Mesodermal cell (in vitro differentiated cells): ENCODE data around the gene GATD1.
"Not testable (repeated sequence)": the region's sequence is repeated elsewhere in the genome, so short reads cannot be mapped to it uniquely, and the experiment has no call there.

Experiments used
- H3K27ac ChIP-seq: 2 replicates; pipeline ENCODE4 v1.7.0; 2013; ENCODE audit warnings: mild to moderate bottlenecking, low read depth, low read length, moderate library complexity; ENCODE audit not compliant: severe bottlenecking
- H3K36me3 ChIP-seq: 2 replicates; pipeline ENCODE4 v1.7.1; 2013; ENCODE audit warnings: mild to moderate bottlenecking, low read length, moderate library complexity; ENCODE audit not compliant: control insufficient read depth, insufficient read depth
- H3K4me1 ChIP-seq: one replicate; pipeline ENCODE4 v1.7.1; 2013; ENCODE audit warnings: mild to moderate bottlenecking, low read length; ENCODE audit not compliant: insufficient read depth, control insufficient read depth, poor library complexity, severe bottlenecking
- H3K4me3 ChIP-seq: 2 replicates; pipeline ENCODE4 v1.7.0; 2013; ENCODE audit warnings: low read length, control low read depth, mild to moderate bottlenecking; ENCODE audit not compliant: insufficient read depth, poor library complexity, severe bottlenecking; ENCODE audit errors: extremely low read depth
- H3K9me3 ChIP-seq: 2 replicates; pipeline ENCODE4 v1.7.1; 2013; ENCODE audit warnings: mild to moderate bottlenecking, low read length, moderate library complexity; ENCODE audit not compliant: control insufficient read depth
- WGBS, 2 experiments: methylation state at CpG; one replicate each; pipeline ENCODE4 v1.1.5; 2013; ENCODE audit warnings: missing lambda C conversion rate in 2 of 2; ENCODE audit not compliant: insufficient coverage in 2 of 2; 5-methylcytosine and 5-hydroxymethylcytosine counted together

The GATD1 gene

GRCh38 chr11:747158-748006 is 29.9 kb downstream of the GATD1 start, which contains the start of gene TALDO1:
Gene TALDO1 (plus strand): TSS chr11:747464. CDS start chr11:747482, 18 bp downstream.
- Histone ChIP-seq H3K36me3 (peaks cover 14% of the 10 kb centered on the region), H3K9me3 (no peaks in the 10 kb centered on the region), H3K4me3 (peak within 1 kb of the TSS; percentile 90), H3K4me1 (no peaks in the 10 kb centered on the region), H3K27ac (peak within 1 kb of the TSS; percentile 57)
- 0 to 1% methylated on average over 95 to 103 of the region's 112 CpGs for WGBS, 2 experiments

DNA sequence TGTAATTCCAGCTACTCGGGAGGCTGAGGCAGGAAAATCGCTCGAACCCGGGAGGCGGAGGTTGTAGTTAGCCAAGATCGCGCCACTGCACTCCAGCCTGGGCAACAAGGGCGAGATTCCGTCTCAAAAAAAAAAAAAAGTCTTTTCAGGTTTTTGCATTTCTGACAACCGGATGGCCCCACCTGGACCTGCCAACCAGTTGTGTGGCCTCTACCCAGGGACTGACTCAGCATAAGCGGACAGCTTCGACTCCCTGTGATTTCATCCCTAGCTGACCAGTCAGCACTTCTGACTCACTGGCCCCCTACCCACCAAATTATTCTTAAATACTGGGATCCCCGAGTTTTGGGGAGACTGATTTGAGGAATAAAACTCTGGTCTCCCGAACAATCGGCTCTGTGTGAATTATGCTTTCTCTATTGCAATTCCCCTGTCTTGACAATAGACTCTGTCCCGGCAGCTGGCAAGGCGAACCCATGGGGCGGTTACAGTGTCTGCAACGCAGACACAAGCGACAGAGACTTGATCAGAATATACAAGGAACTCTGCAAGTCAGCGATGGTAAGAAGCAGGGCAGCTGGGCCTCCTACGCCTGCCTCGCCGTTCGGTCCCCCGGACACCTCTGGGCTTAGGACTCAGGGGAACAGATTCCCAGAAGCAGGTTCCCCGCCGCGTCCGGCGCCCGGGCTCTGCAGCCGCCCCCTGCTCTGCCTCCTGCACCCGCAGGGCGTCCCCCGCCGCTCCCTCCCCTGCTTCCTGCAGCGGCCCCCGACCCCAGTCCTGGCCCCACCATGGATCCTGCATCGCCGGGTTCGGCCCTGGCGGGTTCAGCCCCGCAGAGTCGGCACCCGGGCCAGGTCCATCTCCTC is 30.8 kb downstream of the GATD1 start:
- Histone ChIP-seq H3K9me3 (no peaks in the 10 kb centered on the region), H3K36me3 (peaks cover 6% of the 10 kb centered on the region), H3K27ac (peak overlapping the region; percentile 29), H3K4me3 (peak overlapping the region; percentile 90), H3K4me1 (no peaks in the 10 kb centered on the region)
- 28 to 33% methylated on average over 39 to 46 of the region's 46 CpGs for WGBS, 2 experiments

DNA sequence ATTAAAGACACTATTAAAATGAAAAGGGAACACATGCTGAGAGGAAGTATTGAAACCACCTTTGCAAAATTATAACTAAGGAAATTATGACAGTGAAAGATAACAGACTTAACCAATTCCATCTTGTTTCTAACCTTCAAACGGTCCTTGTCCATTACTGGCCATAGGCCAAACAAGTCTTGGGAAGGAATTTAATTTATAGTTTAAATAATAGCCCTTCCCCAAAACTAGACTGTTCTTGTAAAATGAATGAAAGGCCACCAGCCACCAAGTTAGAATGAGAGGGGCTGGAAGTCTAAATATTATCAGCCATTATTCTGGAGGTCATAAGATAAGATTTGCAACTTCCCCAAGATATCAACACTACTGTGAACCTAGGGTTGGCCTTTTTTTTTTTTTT is 31.9 kb downstream of the GATD1 start:
- Histone ChIP-seq H3K36me3 (peaks cover 6% of the 10 kb centered on the region), H3K4me1 (no peaks in the 10 kb centered on the region), H3K9me3 (no peaks in the 10 kb centered on the region), H3K4me3 (no peak overlapping the region), H3K27ac (no peak overlapping the region)
- WGBS, 2 experiments: no CpG with 5 or more reads among the region's 1 CpG

- H3K36me3 ChIP-seq: no peaks in the 10 kb centered on the region
- peaks cover 4% of the 10 kb centered on the region for H3K4me1 ChIP-seq
- no peaks in the 10 kb centered on the region for H3K9me3 ChIP-seq
- WGBS, 2 experiments: no CpG with 5 or more reads among the region's 4 CpGs
- no peak overlapping the region for H3K4me3 ChIP-seq
- no peak overlapping the region for H3K27ac ChIP-seq
Measured at GRCh38 chr11:742571-743201, 34.6 kb downstream of the GATD1 start.

GRCh38 chr11:742156-742546 is 35.1 kb downstream of the GATD1 start:
- Histone ChIP-seq H3K36me3 (no peaks in the 10 kb centered on the region), H3K27ac (no peak overlapping the region), H3K4me3 (no peak overlapping the region), H3K4me1 (peaks cover 4% of the 10 kb centered on the region), H3K9me3 (no peaks in the 10 kb centered on the region)
- WGBS, 2 experiments: 93% methylated on average over 3 of the region's 3 CpGs; no CpG with 5 or more reads in 1 of the 2 experiments

DNA sequence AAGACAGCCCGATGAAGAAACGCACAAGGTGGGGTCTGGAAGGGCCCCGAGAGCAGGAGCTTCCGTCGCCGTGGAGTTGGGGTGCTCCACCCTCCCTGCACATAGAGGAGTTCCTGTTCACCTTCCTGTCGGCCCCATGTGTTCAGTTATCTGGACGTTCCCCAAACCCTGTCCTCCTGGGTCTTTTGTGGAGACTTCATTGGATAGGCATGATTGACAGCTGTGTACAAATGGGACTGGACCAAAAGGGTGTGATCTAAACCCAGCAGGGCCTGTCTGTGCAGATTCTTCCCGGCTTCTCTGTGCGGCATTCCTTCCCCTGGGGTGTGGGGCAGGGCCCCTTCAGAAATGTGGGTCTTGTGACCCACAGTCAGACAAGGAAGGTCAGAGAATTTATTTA is 39.4 kb downstream of the GATD1 start:
- H3K4me3 ChIP-seq, H3K4me1 ChIP-seq, H3K27ac ChIP-seq, H3K9me3 ChIP-seq, H3K36me3 ChIP-seq: not testable (repeated sequence)
- WGBS, 2 experiments: 80 to 89% methylated on average over 10 of the region's 10 CpGs

DNA sequence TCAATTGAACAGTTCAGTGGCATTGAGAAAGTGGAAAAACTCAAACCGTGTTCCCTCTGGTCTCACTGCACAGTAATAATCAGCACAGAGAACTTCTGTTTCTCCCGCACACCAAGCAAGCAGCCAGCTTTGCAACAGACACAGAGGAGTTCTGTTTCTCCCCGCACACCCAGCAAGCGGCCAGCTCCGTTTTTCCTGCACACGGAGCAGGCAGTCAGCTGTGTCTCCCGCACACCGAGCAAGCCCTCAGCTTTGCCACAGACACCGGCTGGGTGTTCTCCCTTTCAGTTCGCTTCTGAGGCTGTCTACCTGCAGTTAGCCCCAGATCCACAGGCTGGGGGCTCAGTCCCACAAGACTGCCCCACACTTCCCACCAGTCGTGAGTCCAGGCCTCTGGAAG is 39.9 kb downstream of the GATD1 start:
- Histone ChIP-seq H3K9me3 (no peaks in the 10 kb centered on the region), H3K36me3 (no peaks in the 10 kb centered on the region), H3K27ac (no peak overlapping the region), H3K4me1 (peaks cover 4% of the 10 kb centered on the region), H3K4me3 (no peak overlapping the region)
- WGBS, 2 experiments: 86 to 94% methylated on average over 7 to 10 of the region's 11 CpGs

GRCh38 chr11:734541-734940 is 42.7 kb downstream of the GATD1 start:
- not testable (repeated sequence) for H3K27ac ChIP-seq, H3K9me3 ChIP-seq, H3K4me3 ChIP-seq, H3K36me3 ChIP-seq, H3K4me1 ChIP-seq
- 100% methylated on average over 6 to 8 of the region's 26 CpGs for WGBS, 2 experiments

DNA sequence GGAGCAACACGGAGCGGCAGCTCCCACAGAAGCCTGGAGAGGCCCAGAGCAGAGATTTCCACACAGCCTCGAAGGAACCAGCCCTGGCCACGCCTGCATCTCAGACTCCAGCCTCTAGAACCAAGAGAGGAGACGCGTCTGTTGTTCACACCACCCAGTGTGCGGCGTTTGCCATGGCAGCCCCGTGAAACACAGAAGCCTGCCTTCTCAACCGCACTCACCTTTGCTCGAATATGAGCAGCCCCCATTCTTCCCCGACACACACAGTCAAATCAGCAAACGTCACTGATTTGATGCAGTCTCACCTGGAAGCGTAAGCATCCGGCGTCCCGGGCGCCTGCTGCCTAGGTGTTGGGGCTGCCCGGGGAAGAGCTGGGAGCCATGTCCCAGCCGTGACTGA is 44.2 kb downstream of the GATD1 start:
- Histone ChIP-seq H3K36me3 (no peaks in the 10 kb centered on the region), H3K4me3 (no peak overlapping the region), H3K27ac (no peak overlapping the region), H3K9me3 (no peaks in the 10 kb centered on the region), H3K4me1 (peaks cover 1% of the 10 kb centered on the region)
- WGBS, 2 experiments: 91 to 93% methylated on average over 20 of the region's 20 CpGs

DNA sequence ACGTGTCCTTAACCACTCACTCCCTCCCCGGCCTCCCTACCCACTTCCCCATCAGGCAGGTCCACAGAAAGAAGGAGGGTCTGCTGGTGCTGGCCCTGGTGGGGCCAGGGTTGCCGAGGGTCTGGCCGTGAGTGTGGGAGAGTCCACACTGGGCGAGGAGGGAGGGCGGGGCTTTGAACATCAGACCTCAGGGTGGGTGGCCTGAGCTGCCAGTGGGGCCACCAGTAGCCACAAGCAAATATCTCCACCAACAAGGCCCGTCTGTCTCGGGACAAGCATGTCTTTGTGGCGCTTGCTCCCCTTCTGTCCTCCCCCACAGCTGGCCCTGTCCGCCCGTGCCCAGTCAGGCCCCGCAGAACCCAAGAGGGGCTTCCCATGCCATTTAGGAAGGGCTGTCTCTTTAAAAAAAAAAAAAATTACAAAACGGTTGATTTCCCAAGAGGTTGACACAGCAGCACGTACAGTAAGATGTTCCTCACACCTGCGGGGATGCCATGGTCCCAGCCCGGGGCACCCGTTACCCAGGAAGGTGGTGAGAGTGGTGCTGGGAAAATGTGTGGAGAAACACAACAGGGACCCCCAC is 47.7 kb downstream of the GATD1 start:
- Histone ChIP-seq H3K4me1 (no peaks in the 10 kb centered on the region), H3K27ac (no peak overlapping the region), H3K4me3 (no peak overlapping the region), H3K9me3 (no peaks in the 10 kb centered on the region), H3K36me3 (no peaks in the 10 kb centered on the region)
- WGBS, 2 experiments: 85 to 90% methylated on average over 7 to 12 of the region's 17 CpGs
